Upper lobe of left lung (tissue), 4 donors: Measurements from ENCODE around the gene INPP5D.

ENCODE experiments used
- CTCF ChIP-seq, 6 experiments: fragments of 450-650 bp in 4 of 6; fragments of 200-600 bp in 2 of 6; sonication (generic) in 2 of 6; IDR thresholded peaks; one replicate each; pipeline ENCODE4 v1.5.1; 2016 to 2019; ENCODE audit warnings: antibody characterized with exemption in 6 of 6
- EP300 ChIP-seq, 4 donors: sonication (generic); formaldehyde crosslinking; IDR thresholded peaks; one replicate each; pipeline ENCODE4 v1.5.1; 2017; ENCODE audit warnings: antibody characterized with exemption in 4 of 4, control low read depth in 2 of 4
- POLR2AphosphoS5 ChIP-seq, 2 donors: sonication (generic); formaldehyde crosslinking; IDR thresholded peaks; one replicate each; pipeline ENCODE4 v1.5.1; 2017; ENCODE audit warnings: antibody characterized with exemption in 2 of 2

GRCh38 chr2:233032551-233033320 lies 27.4 kb upstream of the INPP5D start, which contains the start of gene NEU2:
- TF ChIP-seq POLR2AphosphoS5 (IDR thresholded peaks at IDR 0.05) = no peak
- TF ChIP-seq CTCF (IDR thresholded peaks at IDR 0.05) = no peak
- no peak for TF ChIP-seq EP300 (IDR thresholded peaks at IDR 0.05)
